Neural cell (in vitro differentiated cells): ENCODE results near the gene LRRIQ4.

ENCODE experiments used
- CTCF ChIP-seq: fragments of 450-650 bp; IDR thresholded peaks from 2 replicates; pipeline ENCODE4 v1.5.1; 2014; ENCODE audit warnings: antibody characterized with exemption, mild to moderate bottlenecking, moderate library complexity; ENCODE audit not compliant: poor library complexity, severe bottlenecking
- EZH2 ChIP-seq: fragments of 200-600, 300-800 bp; shearing (Covaris generic), sonication (generic); IDR thresholded peaks from 2 replicates; pipeline ENCODE4 v1.6.1; 2014; ENCODE audit warnings: antibody characterized with exemption, low read length, borderline replicate concordance, mild to moderate bottlenecking; ENCODE audit not compliant: insufficient read depth, poor library complexity, severe bottlenecking
- TAF1 ChIP-seq: IDR thresholded peaks from 2 replicates; pipeline ENCODE4 v1.6.1; 2012; ENCODE audit warnings: low read depth

GRCh38 chr3:169822091-169822490, 9.4 kb downstream of the LRRIQ4 start:
- TF ChIP-seq EZH2 (no peak), CTCF (no peak), TAF1 (no peak)
